Measurements from ENCODE around the gene DMRTC1B. TPM values are rescaled to one million over a fixed set of nuclear protein-coding genes. Genes with fewer than 3 reads are reported as not detected.
"Not testable (repeated sequence)": the region's sequence is repeated elsewhere in the genome, so short reads cannot be mapped to it uniquely, and the experiment has no call there.

DMRTC1B gene, protein sequence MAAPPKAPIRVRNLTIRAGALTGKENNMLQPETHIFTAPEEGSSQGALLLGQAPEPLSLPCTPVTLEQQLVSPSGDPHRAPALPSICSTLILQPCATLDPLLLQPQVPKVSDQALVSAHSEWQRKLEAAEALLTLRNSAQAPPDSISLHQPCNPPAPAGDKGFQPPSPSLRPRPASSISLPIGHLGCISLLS
- total RNA-seq, result not detected

DNA sequence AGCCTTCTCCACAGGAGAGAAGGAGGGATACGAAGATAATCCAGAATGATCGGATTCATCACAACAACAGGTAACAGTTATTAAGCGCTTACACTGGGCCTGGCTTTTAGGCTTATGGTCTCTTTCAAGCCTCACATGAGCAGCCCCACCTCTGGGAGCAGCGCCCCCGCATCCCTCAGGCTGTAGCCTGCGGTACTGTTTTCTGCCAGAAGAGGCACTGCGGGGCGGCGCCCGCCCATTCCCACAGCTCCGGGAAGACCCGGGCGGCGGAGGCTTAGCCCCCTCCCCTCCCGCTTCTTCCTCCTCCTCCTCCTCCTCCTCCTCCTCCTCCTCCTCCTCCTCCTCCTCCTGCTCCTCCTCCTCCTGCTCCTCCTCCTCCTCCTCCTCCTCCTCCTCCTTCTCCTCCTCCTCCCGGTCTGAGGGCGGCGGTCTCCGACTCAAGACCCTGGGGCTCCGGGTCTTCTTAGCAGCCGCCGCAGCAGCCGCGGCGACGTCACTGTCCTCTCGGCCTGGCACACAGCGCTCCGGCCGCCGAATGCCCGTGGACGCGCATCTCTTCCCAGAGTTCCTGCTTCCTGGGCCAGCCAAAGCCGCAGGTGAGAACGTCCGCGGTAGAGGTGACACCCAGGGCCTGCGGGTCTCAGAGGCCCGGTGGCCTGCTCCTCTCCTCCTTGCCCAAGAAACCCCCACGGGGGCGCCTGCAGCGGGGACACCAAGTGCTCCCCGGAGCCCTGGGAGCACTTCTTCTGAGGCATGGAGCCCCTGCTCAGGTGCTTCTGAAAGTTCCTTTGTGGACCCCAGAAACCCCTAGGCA lies at the start of gene DMRTC1B:
DMRTC1B (plus strand) TSS at position 238 of the 814 bp plus-strand sequence. CDS start 68,246 bp downstream, outside the sequence.
- peak; percentile 51 for ATAC-seq

- ATAC-seq, result no peak
These were observed 48.8 kb upstream of the DMRTC1B start for GRCh38 chrX:72727846-72728245.

DNA sequence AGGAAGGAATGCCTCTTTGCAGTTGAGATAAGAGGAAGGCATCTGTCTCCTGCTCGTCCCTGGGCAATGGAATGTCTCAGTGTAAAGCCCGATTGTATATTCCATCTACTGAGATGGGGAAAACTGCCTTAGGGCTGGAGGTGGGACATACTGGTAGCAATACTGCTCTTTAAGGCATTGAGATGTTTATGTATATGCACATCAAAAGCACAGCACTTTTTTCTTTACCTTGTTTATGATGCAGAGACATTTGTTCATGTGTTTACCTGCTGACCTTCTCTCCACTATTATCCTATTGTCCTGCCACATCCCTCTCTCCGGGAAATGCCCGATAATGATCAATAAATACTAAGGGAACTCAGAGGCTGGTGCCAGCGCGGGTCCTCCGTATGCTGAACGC lies 43.1 kb upstream of the DMRTC1B start:
- not testable (repeated sequence) for ATAC-seq

- ATAC-seq, result no peak
These were observed 41.1 kb upstream of the DMRTC1B start for GRCh38 chrX:72735561-72735960.

GRCh38 chrX:72745546-72745945 lies 31.1 kb upstream of the DMRTC1B start:
- ATAC-seq, result not testable (repeated sequence)

GRCh38 chrX:72748545-72748944 lies 28.1 kb upstream of the DMRTC1B start:
- ATAC-seq, result not testable (repeated sequence)

- not testable (repeated sequence) for ATAC-seq
These were observed 16.2 kb upstream of the DMRTC1B start for GRCh38 chrX:72760454-72760853.

DNA sequence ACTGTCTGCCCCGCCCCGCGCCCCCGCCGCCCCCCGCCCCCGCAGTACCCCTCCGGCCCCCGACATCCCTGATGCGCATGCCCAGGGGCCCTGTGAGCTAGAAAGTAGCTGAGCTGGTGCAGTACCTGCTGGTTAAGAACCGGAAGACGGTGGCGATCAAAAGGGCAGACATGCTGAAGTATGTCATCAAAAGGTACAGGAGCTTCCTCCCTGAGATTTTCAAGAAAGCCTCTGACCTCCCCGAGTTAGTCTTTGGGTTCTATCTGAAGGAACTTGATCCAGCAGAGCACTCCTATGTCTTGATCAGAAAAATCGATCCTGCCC lies 739 bp downstream of the DMRTC1B start:
- peak; percentile 29 for ATAC-seq

- not testable (repeated sequence) for ATAC-seq
These were observed 1.5 kb downstream of the DMRTC1B start for GRCh38 chrX:72778146-72778545.

DNA sequence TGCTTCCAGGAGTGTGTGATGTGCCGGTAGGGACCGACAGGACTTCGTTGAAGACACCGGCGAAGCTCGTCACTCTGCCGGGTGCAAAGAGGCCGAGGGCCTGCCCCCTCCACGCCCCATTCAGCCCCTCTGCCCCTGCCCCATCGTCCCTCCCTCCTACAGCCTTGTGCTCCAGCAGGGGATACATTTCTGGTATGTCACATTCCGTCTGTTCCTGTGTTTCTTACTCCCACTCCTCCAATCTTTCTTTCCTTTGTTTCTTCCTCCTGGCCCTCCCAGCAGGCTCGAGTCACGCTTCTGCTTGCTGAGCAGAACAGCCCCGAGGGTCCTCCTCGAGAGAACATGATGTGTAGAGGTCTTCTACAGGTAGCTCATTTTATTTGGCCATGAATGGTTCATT lies 5.9 kb downstream of the DMRTC1B start, which contains the start of gene FAM236B:
FAM236B (minus strand) TSS at position 101 of the 400 bp plus-strand sequence; CDS start at position 1, 100 bp downstream.
- not testable (repeated sequence) for ATAC-seq

- not testable (repeated sequence) for ATAC-seq
These were observed 6.8 kb downstream of the DMRTC1B start for GRCh38 chrX:72783365-72783936.

GRCh38 chrX:72783964-72784363 lies 7.3 kb downstream of the DMRTC1B start:
- not testable (repeated sequence) for ATAC-seq

- ATAC-seq, result not testable (repeated sequence)
These were observed 11.5 kb downstream of the DMRTC1B start for GRCh38 chrX:72788142-72788541.

DNA sequence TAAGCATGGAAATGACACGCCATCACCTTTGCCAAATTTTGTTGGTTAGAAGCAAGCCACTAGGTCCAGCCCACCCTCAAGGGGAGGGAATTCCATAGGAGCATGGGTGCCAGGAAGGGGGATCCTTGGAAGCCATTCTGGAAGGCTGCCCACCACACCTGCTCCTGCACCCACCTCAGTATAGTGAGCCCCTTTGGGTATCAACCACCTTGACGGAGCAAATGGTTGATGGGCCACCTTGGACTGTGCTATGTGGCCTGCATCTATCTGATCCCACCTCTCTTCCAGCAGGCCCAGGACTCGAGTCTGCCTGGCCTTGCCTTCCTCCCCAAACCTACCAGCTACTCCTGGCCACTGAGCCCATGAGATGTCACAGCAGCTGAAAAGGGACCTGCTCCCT lies 13.7 kb downstream of the DMRTC1B start:
- ATAC-seq, result peak; percentile 26

- ATAC-seq, result not testable (repeated sequence)
These were observed 31.4 kb downstream of the DMRTC1B start, which contains the start of gene FAM236D for GRCh38 chrX:72808110-72808509. Gene FAM236D, minus strand, starts transcription at chrX:72808210. Its CDS starts 100 bp downstream, at chrX:72808110.

GRCh38 chrX:72830701-72831100 lies 54.0 kb downstream of the DMRTC1B start:
- ATAC-seq, result not testable (repeated sequence)

- not testable (repeated sequence) for ATAC-seq
These were observed 60.8 kb downstream of the DMRTC1B start for GRCh38 chrX:72837532-72837931.

DNA sequence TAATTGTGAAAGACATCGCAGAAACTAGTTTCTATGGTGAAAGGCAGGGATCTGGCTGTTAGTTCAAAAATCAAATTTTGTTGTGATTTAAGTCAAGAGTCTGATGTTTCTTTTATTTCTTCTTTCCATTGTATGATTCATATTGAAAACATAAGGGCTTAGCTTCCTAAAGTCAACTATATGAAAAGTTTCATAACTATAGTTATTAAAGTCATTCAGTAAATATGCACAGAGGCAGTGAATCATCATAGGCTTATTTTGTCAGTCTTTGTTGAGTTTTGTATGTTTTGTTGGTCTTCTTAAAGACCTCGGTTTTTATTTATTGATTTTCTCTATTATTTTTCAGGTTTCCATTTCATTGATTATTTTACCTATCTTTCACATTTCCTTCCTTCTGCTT lies 106.2 kb downstream of the DMRTC1B start:
- not testable (repeated sequence) for ATAC-seq

DNA sequence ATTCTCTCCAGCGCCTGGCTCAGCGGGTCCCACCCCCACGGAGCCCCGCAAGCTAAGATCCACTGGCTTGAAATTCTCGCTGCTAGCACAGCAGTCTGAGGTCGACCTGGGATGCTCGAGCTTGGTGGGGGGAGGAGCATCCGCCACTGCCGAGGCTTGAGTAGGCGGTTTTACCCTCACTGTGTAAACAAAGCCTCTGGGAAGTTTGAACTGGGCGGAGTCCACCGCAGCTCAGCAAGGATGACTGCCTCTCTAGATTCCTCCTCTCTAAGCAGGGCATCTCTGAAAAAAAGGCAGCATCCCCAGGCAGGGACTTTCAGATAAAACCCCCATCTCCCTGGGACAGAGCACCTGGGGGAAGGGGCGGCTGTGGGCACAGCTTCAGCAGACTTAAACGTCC lies 113.0 kb downstream of the DMRTC1B start:
- ATAC-seq, result not testable (repeated sequence)
